NCI-H774 (cell line): Measurements from ENCODE around the gene TAF13.
"Not testable (repeated sequence)": the region's sequence is repeated elsewhere in the genome, so short reads cannot be mapped to it uniquely, and the experiment has no call there.

ENCODE experiments used
- DNase-seq: peaks from one replicate; lab custom pipeline; 2025; lab: John Stamatoyannopoulos, UW

Gene TAF13

DNA sequence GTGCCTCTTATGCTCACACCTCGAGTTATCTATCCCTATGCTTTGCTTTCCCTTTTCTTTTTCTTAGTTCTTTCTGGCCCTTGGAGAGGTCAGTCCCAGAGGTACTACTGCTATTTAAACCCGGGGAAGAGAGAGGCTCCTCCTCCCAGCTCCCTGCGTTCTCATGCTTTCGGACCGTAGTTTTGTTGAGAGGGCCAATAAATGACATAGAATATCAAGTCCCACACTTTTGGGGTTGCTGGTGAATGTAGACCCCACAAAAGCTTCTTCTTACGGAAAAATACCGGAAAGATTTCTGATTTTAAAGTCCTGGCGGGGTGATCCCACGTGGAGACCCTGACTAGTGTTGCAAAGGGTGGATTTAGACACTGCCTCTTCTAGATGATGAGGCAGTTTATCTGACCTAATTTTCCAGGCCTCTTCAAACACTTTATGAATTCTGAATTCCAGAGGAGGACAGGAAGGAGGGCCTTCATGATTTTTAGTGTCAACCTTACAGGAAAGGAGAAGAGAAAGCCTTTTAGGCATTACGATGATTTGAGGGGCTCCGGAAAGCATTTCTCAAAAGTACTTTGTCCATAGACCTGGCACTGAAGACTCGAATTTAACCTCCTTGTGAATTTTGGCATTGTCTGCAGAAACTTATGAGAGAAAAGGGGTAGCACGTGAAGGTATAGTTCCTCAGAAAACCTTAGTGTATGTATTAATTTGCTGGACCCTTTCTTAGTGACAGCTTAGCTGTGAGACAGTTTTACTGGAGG, 15.5 kb upstream of the TAF13 start:
- DNase-seq, result peak; percentile 54

GRCh38 chr1:109090196-109091077, 14.6 kb upstream of the TAF13 start, which contains the start of gene TMEM167B:
Gene TMEM167B (plus strand): TSS chr1:109090764. CDS start chr1:109090873, 109 bp downstream.
- peak; percentile 84 for DNase-seq

- peak; percentile 84 for DNase-seq
These were observed 13.6 kb upstream of the TAF13 start for GRCh38 chr1:109089242-109090015.

- DNase-seq, result no peak
These were observed 9.0 kb upstream of the TAF13 start for GRCh38 chr1:109084563-109085517.

GRCh38 chr1:109083923-109084322, 8.1 kb upstream of the TAF13 start:
- no peak for DNase-seq

GRCh38 chr1:109083501-109083900, 7.7 kb upstream of the TAF13 start:
- no peak for DNase-seq

DNA sequence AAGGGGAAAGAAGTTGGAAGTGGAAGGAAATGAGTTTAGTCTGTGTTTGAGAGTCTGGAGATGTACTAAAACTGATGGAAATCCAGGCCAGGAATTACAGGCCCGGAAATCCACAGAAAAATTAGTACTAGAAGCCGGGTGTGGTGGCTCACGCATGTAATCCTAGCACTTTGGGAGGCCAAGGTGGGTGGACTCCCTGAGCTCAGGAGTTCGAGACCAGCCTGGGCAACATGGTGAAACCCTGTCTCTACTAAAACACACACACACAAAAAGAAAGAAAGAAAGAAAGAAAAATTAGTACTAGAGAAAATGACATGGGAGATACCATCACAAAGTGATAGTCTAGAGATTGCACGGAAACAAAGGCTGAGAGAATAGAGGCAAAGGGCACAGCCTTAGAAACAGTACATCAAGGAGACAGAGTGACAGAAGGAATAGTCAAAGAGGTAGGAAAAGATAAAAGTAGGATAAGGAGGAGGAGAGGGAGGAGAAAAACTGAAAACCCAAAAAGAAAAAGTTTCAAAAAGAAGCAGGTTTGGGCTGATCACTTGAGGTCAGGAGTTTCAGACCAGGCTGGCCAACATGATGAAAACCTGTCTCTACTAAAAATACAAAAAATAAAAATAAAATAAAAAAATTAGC, 4.8 kb upstream of the TAF13 start:
- no peak for DNase-seq

- no peak for DNase-seq
These were observed 3.4 kb upstream of the TAF13 start for GRCh38 chr1:109079240-109079622.

DNA sequence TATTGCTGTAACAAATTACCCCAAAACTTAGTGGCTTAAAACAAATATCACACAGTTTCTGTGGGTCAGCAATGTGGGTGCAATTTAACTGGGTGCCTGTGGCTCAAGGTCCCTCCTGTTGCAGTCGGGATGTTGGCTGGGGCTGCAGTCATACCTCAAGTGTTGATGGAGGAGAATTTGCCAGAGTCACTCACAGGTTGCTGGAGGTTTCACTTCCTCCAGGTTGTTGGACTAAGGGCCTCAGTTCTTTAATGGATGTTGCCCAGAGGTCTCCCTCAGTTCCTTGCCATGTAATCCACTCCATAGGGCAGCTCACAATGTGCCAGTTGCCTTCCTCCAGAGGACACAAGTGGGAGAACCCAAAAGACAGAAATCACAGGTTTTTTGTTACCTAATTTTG, 2.5 kb upstream of the TAF13 start:
- DNase-seq, result no peak

GRCh38 chr1:109069294-109069693, 6.5 kb downstream of the TAF13 start:
- DNase-seq, result no peak

DNA sequence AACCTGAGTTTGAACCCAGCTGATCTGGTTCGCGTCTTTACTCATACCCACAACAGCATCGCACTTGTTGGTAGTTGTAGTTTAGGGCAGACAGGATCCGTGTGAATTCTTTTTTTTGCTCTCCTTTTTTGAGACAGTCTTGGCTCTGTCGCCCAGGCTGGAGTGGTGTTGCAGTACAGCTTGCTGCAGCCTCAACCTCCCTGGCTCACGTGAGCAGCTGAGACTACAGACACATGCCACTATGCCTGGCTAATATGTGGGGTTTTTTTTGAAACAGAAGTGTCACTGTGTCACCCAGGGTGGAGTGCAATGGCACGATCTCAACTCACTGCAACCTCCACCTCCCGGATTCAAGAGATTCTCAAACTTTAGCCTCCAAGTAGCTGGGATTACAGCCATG, 7.9 kb downstream of the TAF13 start:
- DNase-seq, result no peak

GRCh38 chr1:109065137-109065536, 10.7 kb downstream of the TAF13 start:
- no peak for DNase-seq

DNA sequence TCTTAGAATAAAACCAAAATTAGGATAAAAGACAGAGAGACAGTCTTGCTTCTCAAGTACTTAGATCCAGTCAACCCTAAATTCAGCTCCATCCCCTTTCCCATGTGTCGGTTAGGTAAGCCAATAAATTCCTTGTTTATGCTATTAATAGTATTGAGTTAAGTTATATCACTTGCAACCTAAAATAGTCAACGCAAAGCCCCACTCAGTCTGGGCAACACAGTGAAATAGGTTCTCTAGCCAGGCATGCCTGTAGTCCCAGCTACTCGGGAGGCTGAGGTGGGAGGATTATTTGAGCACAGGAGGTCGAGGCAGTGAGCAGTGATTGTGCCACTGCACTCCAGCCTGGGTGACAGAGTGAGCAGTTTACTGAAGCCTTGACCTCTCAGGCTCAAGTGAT, 14.6 kb downstream of the TAF13 start:
- no peak for DNase-seq

- no peak for DNase-seq
These were observed 15.1 kb downstream of the TAF13 start for GRCh38 chr1:109060707-109061106.

GRCh38 chr1:109059026-109059425, 16.8 kb downstream of the TAF13 start:
- no peak for DNase-seq

DNA sequence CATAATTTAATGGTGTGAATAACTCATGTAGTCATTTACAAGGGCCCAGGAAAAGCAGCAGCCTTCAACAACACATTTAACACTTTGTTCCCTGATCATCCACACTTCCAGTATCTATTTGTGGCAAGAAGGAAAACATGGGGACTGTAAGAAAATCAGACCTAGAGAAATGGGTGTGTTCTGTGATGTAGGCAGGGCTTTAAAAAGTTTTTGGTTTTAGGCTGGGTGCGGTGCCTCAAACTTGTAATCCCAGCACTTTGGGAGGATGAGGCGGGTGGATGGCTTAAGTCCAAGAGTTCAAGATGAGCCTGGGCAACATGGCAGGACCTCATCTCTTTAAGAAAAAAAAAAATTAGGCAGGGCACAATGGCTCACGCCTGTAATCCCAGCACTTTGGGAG, 19.7 kb downstream of the TAF13 start:
- no peak for DNase-seq

DNA sequence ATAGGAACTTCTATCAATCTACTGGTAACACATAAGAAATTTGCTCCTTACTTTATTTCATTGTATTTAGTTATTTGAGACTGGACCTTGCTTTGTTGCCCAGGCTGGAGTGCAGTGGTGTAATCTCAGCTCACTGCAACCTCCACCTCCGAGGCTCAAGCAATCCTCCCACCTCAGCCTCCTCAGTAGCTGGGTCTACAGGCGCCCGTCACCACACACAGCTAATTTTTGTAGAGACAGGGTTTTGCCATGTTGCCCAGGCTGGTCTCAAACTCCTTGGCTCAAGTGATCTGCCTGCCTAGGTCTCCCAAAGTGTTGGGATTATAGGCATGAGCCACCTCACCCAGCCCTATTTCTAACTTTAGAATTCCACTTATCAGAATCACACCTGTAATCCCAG, 23.7 kb downstream of the TAF13 start:
- not testable (repeated sequence) for DNase-seq

- DNase-seq, result no peak
These were observed 25.4 kb downstream of the TAF13 start for GRCh38 chr1:109050228-109050995.

GRCh38 chr1:109048335-109048734, 27.5 kb downstream of the TAF13 start:
- no peak for DNase-seq

- DNase-seq, result no peak
These were observed 28.5 kb downstream of the TAF13 start for GRCh38 chr1:109047339-109047738.
